GM19193 (cell line): ENCODE measurements around the gene OSBPL10.

Experiments used
- POLR2A ChIP-seq: IDR thresholded peaks from 4 replicates; pipeline ENCODE4 v1.6.1; 2011; ENCODE audit not compliant: insufficient read depth, insufficient read length; ENCODE audit errors: extremely low read depth

Gene OSBPL10

DNA sequence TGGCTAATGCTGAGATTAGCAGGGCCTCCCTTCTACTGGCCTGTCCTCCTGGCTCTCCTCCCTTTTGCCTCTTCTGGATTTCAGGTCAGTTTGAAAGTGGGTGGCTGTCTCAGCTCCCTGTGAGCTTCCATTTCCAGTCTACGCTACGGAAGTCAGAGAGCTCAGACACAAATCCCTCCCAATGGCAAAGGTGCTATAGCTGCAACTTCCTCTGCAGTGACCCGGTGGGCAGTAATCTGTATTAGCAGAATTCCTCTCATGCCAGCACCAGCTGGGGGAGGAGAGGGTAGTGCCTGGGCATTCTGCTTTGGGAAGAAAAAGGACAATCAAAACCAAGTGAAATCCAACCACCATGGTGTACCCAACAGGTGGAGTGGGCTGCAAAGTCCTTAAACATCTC lies 276.9 kb downstream of the OSBPL10 start:
- no peak for TF ChIP-seq POLR2A

DNA sequence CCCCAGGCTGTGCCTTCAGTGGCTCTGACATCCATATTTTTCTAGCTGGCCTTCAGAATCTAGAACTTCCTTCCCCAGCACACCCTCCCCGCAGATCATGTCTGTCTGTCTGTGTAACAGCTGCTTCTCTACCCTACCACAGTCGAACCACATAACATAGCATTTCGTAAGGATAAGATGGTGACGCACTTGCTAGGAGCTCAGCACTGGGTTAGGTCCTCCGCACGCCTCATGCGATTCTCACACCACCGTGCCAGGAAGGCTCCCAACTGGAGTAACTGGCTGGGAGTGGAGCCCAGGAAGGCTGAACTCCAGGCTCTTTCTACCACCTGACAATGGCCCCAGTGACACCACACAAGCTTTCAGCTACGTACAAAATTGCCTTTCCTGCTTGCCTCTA lies 279.8 kb downstream of the OSBPL10 start:
- TF ChIP-seq POLR2A = no peak

DNA sequence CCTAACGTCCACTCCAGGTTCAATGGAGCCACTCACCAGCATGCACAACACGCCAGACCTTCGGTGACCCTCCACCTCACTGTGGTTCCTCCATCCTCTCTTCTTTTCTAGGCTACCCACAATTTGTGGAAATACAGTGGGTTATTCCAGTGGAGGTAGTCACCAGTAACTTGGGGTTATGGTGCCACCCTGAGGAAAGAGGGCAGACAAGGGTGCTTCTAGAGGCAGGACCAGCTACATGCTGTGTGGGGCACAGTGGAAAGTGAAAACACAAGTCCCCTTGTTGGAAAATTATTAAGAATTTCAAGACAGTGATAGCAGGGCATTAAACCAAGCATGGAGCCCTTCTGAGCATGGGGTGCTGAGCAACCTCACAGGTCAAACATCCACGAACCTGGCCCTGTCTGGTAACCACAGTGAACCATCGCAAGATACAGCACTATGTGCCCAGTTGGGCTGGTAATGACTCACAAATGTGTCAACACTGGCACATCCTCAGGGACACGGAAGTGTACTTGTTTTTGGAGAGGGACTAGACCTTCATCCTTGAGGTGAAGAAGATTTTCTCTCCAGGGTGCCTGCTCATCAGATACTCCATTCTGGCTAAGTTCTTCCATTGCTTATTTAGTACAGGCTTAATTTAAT lies 281.6 kb downstream of the OSBPL10 start:
- no peak for TF ChIP-seq POLR2A

DNA sequence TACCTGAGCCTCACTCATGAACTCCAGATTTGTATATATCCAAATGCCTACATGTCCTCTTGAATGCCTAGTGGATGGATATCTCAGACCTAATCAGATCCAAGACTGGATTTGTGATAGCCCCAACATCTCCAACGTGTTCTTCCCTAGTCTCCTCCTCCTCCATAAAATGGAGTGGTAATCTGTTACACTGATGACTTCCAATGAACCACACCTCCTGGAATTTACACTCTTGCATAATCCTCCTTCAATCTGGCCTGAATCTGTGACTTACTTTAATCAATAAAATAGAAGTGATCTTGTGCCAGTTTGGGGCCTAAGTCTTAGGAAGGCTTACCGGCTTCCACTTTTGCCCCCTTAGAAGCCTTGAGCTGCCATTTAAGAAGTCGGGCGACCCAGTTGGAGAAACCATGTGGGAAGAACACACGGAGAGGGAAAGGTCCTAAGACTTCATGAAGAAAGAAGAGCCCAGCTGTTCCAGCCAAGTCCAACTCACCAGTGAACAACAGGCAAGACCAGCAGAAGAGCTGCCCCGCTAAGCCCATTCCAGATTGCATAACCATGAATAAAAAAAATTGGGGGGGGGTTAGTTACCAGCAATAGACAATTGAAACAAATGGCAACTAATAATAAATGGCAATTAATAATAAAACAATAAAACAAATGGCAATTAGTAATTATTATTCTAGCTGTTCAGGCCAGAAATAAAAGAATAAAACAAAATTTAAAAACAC lies 284.1 kb downstream of the OSBPL10 start:
- no peak for TF ChIP-seq POLR2A

DNA sequence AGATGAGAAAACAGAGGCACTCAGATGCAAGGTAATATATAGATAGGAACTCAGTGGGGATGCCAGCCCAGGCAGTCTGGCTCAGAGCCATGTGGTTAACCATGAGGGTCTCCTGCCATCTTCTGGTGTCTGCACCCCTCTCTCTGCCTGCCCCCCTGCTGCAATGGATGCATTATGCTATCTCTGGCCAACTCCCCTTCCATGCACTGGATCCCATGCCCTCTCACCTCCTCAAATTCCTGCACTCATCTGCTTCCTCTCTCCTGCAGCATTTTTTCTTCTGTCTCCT lies 285.1 kb downstream of the OSBPL10 start:
- no peak for TF ChIP-seq POLR2A

DNA sequence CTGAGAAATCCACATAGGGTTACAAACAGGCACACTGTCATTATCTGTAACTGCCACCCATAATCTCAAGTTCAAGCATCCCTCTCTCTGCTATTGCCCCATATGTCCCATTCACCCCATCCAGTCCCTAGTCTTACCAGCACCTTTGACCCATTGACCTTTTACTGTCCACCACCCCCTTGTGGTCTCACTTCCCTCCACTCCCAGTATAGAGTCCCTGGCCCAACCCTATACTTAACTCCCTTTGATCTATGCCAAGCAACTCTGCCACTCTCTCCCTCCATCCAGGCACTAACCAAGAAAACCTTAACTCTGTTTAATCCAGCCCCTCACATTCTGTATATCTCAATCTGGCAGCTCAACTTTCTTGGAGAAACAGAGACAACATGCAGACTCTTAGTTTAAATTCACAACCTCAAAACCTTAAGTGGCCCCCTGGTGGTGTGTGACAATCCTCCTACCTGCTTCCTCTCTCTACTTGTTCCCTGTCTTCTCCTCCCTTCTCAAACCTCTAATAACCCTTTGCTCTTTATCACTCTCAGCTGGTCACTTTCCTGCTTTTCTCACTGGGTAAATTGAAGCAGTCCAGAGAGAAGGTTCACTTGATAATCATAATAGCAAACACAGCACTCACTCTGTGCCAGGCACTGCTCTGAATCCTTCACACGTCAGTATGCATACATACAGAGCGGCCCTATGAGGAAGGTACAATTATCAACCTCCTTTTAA lies 285.6 kb downstream of the OSBPL10 start:
- TF ChIP-seq POLR2A = no peak

DNA sequence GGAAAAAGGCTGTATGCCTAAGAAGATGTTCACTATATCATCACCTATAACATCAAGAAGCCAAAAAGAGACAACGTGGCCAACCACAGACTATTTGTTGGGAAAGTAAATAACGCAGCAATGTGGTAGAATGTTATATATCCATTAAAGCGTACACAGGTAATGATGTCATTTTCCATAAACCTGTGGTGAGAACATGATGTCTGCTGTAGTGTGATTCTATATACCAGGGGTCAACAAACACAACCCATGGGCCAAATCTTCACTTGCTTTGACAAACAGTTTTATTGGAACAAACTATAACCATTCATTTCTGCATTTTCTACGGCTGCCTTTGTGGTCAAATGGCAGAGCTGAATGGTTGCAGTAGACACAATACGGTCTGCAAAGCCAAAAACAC lies 287.7 kb downstream of the OSBPL10 start:
- no peak for TF ChIP-seq POLR2A

DNA sequence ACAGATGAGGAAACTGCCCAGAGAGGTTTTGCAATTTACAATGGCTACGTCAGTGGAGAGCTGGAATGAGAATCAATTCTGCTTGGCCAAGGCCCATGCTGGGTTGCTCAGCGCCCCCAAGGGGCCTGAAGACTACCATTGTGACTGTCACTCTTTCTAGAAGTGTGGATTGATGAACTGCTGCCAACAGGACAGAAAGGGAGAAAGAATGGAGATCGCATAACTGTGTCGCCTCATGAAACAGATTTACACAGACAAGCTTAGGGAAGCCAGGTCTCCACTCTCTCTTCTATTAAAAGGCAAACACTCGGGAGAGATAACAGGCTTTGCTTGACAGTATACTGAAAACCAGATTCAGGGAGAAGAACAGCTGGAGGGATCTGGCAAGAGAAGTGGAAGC lies 288.3 kb downstream of the OSBPL10 start:
- TF ChIP-seq POLR2A = no peak

DNA sequence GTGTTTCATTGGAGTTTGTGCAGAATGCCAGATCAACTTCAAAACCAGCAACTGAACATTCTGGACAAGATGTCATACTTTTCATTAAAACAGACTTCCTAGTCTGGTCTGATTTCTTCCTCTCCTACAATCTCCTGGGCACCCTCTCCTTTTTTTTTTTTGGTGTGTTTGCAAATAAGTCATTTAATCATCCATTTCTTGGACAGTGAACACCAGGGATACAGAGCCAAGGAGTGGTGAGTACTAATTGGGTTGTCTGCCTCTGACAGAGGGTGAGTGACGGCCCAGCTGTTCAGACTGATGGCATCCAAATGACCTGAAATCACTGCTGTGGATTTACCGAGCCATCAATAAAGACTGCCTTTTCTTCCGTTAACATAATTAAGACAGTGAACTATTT lies 290.3 kb downstream of the OSBPL10 start:
- TF ChIP-seq POLR2A = no peak

DNA sequence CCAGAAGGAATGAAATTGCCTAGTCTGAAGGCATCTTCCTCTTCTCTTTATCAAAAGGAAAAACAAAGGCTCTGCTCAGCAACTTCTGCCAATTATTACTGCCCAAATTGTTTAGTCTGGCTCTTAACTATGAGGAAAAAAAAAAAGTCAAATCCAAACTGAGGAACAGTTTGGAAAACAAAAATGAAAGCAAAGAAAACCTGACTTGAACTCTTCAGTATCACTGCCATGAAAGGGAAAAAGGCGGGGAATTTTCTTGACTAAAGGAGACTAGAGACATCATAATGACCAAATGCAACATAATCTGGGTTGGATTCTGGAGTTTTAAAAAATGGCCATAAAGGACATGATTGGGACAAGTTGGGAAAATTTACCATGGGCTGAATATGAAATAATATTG lies 292.1 kb downstream of the OSBPL10 start:
- no peak for TF ChIP-seq POLR2A

DNA sequence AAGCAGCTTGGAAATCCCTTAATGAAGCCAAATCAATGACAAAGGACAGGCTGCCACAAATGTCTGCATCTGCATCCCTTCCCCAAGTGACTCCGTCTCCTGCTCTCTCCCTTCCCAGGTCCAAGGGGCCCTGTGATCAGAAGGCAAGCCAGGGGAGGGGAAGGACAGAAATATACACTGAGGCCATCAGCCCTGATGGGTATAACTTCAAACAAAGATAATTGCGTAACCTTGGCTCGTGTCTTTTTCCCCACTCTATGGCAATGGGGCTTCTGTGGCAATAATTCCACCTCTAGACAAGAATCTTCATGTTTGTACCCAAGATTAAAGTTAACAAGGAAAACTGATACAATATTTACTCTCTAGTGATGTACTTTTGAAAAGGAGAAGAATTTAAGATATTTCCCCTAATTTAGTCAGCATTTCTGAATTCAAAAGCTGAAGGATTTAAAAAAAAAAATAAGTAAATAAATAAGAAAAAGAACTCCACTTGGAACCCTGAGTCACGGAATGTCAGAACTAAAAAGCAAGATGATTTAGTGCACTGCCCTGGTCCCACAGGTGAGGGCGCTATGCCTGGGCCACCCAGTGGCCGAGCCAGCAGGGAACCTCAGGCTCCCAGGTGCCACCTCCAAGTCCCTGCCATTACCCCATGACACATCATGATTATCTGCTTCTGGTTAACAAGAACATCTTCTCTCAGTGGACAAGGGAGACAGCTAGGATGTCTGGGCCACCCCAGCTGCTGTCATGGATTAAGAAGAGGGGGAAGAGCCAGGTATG lies 293.9 kb downstream of the OSBPL10 start:
- no peak for TF ChIP-seq POLR2A

DNA sequence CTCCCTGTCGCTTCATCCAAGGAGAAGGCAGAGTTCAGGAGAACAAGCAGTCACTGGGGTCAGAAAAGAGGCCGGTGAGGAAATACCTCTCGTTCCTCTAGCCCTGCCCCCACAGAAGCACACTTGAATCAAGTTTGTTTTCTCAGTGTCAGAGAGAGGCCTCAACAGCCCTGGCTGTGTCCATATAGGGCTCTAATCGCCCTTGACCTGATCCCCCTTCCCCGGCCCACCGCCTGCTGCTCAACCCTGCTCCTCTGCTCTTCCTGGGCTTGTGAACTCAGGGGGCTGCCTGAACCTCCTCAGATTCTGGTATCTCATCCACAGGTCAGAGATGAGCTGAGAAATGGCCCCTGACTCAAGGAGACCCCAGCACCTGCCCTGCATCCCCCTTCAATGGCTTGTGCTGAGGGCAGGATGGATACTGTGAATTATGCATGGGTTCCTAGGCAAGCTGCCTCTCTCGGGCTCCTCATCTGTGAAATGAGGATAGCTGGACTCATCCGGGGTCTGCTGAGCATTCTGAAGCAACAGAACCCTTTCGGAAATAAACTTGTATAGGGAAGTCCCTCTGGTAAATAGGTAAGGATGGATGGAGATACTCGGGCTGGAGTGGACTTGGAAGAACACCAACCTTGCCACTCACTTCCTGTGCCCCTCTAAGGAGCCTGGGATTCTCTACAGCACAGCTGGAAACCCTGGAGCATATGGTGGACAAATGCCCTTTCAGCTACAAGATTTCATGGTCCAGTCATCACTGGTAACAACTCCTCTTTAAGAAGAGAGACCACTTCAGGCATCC lies 300.8 kb downstream of the OSBPL10 start:
- TF ChIP-seq POLR2A = no peak

DNA sequence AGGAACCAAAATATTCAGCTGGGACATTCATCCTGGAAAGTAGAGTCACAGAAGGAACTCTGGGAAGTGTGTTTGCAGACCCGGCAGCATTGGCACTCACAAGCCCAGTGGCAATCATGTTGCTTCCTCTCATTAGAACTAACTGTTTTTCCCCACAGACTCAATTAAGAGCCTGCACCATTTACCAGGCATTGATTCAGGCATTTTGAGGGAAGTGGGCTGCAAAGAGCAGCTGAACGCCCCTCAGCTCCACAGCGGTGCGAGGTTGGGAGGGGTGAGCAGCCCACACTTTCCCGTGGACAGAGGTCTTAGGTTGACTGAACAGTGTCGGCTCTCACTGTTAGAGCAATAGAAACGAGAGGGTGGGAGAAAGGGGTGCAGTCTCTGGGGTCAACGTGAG lies 304.5 kb downstream of the OSBPL10 start:
- TF ChIP-seq POLR2A = no peak

DNA sequence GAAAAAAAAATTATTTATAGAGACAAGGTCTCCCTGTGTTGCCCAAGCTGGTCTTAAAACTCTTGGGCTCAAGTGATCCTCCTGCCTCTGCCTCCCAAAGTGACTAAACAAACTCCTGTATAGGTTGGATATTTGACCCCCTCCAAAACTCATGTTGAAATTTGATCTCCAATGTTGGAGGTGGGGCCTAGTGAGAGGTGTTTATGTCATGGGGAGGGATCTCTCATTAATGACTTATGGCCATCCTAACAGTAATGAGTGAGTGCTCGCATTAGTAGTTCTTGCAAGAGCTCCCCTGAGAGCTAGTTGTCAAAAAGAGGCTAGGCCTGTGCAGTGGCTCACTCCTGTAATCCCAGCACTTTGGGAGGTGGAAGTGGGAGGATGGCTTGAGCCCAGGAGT lies 307.1 kb downstream of the OSBPL10 start:
- TF ChIP-seq POLR2A = no peak

DNA sequence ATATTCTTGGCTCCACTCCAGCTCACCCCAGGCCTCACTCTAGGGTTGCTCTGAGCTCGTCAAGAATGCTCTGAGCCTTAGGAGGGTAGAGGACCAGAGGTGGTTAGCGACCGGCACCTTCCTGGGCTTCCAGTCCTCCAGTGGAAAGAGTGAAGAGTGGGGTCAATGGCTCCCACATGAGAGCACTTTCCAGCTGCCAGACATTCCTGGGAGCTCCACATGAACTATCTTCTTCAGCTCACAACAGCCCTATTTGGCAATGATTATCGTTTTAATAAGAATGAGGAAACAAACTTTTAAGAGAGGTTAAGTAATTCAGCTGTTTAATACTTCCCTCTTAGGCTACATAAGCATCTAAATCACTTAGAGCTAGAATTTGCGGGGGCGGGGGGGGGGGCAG lies 309.1 kb downstream of the OSBPL10 start:
- TF ChIP-seq POLR2A = no peak
